Measurements from ENCODE around the gene HOXC12. TPM values are rescaled to one million over a fixed set of nuclear protein-coding genes. Genes with fewer than 3 reads are reported as not detected.
A peak's percentile ranks its signal among the peaks of the same experiment; 100 is the strongest.

Gene HOXC12
- polyA plus RNA-seq, 1 experiment, result 0.06 TPM

DNA sequence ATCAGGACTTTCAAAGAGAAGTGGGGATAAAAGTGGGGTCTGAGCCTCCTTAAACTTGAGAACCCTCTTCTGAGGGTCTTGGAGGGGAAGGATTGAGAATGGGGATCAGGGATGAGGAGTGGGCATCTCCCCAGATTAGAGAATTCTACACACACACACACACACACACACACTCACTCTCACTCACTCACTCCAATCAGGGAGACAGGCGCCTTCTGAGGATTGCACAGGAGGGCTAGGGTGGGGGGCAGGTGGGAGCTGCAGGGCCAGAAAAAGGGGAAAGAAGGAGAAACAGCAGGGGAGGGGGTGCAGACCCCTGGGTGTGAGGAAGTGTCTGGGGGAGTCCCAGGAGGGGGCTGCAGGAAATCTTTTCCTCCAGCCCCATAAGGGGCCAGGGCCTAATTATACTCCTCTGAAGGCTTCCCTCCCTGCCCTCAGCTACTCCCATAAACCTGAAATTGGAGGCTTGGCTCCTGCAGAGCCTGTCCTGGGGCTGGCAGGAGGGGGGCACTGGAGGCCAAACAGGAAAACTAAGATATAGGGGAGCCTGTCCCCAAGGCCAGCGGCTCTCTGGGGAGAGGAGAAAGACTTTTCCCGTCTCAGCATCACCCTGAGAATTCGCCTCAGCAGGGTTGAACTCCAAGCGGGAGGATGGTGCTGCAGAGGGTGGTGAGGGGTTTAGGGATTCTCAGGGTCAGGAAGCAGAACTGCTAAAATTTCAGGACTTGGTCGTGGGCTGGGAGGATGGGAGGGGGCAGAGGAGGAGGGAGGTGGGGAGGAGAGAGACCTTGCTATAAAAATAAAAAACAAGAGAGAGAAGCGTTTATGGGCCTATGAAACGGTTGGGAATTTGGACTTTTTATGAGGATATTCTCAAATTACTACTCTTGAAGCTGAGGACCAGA, 46.8 kb downstream of the HOXC12 start:
- ChIA-PET POLR2A (no interaction called here), CTCF (interaction anchor here (1.2 to 16.8 kb wide), 8 partner anchors 10 to 255 kb away, joined by 3 to 213 read pairs (median 20); partner anchors contain the start of gene HOXC10)
- H3K4me3 ChIP-seq (ENCODE audit: low read depth, low read length), result peak overlapping the region; percentile 73
- DNase-seq (ENCODE audit: low read depth), result no peak
- no peaks in the 10 kb centered on the region; the same call in 1 of the 2 replicates for H3K27me3 ChIP-seq (ENCODE audit: control insufficient read depth, insufficient read depth, low read length)
- H3K36me3 ChIP-seq (ENCODE audit: control insufficient read depth, insufficient read depth, low read length), result no peaks in the 10 kb centered on the region
- TF ChIP-seq, protein P1, sequence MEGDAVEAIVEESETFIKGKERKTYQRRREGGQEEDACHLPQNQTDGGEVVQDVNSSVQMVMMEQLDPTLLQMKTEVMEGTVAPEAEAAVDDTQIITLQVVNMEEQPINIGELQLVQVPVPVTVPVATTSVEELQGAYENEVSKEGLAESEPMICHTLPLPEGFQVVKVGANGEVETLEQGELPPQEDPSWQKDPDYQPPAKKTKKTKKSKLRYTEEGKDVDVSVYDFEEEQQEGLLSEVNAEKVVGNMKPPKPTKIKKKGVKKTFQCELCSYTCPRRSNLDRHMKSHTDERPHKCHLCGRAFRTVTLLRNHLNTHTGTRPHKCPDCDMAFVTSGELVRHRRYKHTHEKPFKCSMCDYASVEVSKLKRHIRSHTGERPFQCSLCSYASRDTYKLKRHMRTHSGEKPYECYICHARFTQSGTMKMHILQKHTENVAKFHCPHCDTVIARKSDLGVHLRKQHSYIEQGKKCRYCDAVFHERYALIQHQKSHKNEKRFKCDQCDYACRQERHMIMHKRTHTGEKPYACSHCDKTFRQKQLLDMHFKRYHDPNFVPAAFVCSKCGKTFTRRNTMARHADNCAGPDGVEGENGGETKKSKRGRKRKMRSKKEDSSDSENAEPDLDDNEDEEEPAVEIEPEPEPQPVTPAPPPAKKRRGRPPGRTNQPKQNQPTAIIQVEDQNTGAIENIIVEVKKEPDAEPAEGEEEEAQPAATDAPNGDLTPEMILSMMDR (IDR thresholded peaks at IDR 0.05; ENCODE audit: insufficient read depth, low read depth, low read length), result no peak

DNA sequence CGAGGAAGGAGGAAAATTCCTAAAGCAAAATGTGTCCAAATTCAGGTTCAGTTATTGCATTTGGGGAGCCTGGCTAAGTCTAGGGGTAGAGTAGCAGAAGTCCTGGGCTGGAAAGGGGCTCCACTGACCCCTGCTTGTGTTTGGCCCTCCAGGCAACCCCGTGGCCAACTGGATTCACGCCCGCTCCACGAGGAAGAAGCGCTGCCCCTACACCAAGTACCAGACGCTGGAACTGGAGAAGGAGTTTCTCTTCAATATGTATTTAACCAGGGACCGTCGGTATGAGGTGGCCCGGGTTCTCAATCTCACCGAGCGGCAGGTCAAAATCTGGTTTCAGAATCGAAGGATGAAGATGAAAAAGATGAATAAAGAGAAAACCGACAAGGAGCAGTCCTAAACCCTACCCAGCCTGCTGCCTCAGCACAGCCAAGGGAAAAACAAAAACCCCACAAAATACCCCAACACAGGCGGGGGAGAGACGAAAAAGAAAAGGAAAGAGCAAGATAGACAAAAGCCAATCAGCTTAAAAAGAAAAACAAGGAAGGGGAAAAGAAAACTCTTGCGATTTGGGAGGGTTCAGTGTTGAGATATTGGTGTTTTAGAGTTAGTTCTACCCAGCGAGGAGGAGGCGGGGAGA, 47.7 kb downstream of the HOXC12 start:
- Histone ChIP-seq H3K36me3 (ENCODE audit: control insufficient read depth, insufficient read depth, low read length) (no peaks in the 10 kb centered on the region), H3K4me3 (ENCODE audit: low read depth, low read length) (no peak overlapping the region), H3K27me3 (ENCODE audit: control insufficient read depth, insufficient read depth, low read length) (no peaks in the 10 kb centered on the region; the same call in 1 of the 2 replicates)
- ChIA-PET CTCF (interaction anchor here (1.2 to 16.8 kb wide), 5 partner anchors 16 to 256 kb away, joined by 3 to 213 read pairs (median 81); partner anchors contain the start of gene HOXC10), POLR2A (no interaction called here)
- TF ChIP-seq, protein P1 (IDR thresholded peaks at IDR 0.05; ENCODE audit: insufficient read depth, low read depth, low read length), result no peak
- DNase-seq (ENCODE audit: low read depth), result no peak

DNA sequence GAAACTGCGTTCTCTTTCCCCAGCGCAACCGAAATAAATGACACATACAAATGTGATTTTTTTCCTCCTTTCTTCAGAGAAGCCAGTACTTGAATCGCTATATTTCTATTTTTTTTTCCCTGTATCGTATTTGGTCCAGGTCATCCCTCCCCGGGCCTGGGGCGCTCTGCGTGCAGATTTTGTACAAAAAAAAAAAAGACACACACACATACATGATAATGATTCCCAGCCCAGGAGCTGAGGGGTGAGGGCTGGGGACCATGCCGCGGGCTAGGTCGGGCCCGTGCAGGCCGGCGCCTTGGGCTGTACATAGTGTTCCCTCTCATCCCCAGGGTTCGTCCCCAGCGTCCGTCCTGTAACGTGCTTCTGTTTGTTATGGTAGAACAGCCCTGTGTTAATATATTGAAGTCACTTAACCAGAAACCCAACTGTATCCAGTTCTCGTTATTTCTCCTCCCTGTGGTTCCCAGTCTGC, 48.2 kb downstream of the HOXC12 start:
- no peak for DNase-seq (ENCODE audit: low read depth)
- H3K36me3 ChIP-seq (ENCODE audit: control insufficient read depth, insufficient read depth, low read length), result no peaks in the 10 kb centered on the region
- POLR2A ChIA-PET, result no interaction called here
- CTCF ChIA-PET, result interaction anchor here (0.5 to 16.8 kb wide), 7 partner anchors 16 to 234 kb away, joined by 3 to 213 read pairs (median 56); partner anchors contain the start of genes HOXC10 and HOXC6
- TF ChIP-seq, protein P1 (IDR thresholded peaks at IDR 0.05; ENCODE audit: insufficient read depth, low read depth, low read length), result no peak
- H3K4me3 ChIP-seq (ENCODE audit: low read depth, low read length), result no peak overlapping the region
- H3K27me3 ChIP-seq (ENCODE audit: control insufficient read depth, insufficient read depth, low read length), result no peaks in the 10 kb centered on the region; the same call in 1 of the 2 replicates

DNA sequence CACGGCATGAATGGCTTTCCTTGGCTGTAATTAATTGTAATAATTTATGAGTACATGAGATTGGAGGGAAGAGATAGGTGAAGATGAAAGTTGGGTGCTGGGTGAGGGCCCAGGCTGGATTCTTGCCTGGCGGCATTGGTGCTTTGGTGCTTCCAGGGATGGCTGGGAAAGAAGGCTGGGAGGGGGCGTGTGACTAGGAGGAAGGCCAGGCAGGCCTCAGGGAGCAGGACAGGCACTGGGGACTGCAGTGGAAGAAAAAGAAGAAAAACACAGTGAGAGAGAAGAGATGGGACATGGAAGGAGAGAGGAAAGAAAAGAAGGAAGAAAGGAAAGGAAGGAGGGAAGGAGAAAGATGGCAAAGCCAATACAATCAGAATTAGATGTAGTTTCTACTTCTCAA, 48.9 kb downstream of the HOXC12 start:
- POLR2A ChIA-PET, result no interaction called here
- CTCF ChIA-PET, result interaction anchor here (0.9 to 16.8 kb wide), 11 partner anchors 10 to 235 kb away, joined by 3 to 213 read pairs (median 4); partner anchors contain the start of gene HOXC10
- Histone ChIP-seq H3K27me3 (ENCODE audit: control insufficient read depth, insufficient read depth, low read length) (peaks cover 3% of the 10 kb centered on the region; the same call in 1 of the 2 replicates), H3K4me3 (ENCODE audit: low read depth, low read length) (no peak overlapping the region), H3K36me3 (ENCODE audit: control insufficient read depth, insufficient read depth, low read length) (no peaks in the 10 kb centered on the region)
- TF ChIP-seq, protein P1 (IDR thresholded peaks at IDR 0.05; ENCODE audit: insufficient read depth, low read depth, low read length), result no peak
- no peak for DNase-seq (ENCODE audit: low read depth)

All from BJ (cell line).